HEK293 (cell line): ENCODE data around the gene SACS.

ENCODE experiments used
- CTCF ChIA-PET: fragments of 350-600 bp; formaldehyde crosslinking; extraction: SDS; loops from one replicate; lab custom pipeline; 2021; ENCODE audit warnings: antibody characterized with exemption; lab: Yijun Ruan, JAX
- POLR2A ChIA-PET: fragments of 300-600 bp; formaldehyde crosslinking; extraction: SDS; loops from one replicate; lab custom pipeline; 2020; ENCODE audit warnings: antibody characterized with exemption, inconsistent platforms; lab: Yijun Ruan, JAX
- H3K27ac ChIP-seq: fragments of 200-500 bp; sonication (Bioruptor generic); 2 replicates; pipeline ENCODE4 v1.5.1; 2014; ENCODE audit warnings: low read depth, low read length, control low read depth, inconsistent platforms; ENCODE audit errors: extremely low read depth
- H3K36me3 ChIP-seq, 2 experiments: fragments of 200-500 bp in 1 of 2; sonication (Bioruptor generic) in 1 of 2; 1 replicate in 1 of 2; 2 replicates in 1 of 2; pipeline ENCODE4 v1.5.1; 2014 to 2017; ENCODE audit warnings: inconsistent platforms in 2 of 2, low read length in 2 of 2; ENCODE audit not compliant: control insufficient read depth in 2 of 2, insufficient read depth in 1 of 2
- H3K4me1 ChIP-seq: fragments of 200-500 bp; sonication (Bioruptor generic); 2 replicates; pipeline ENCODE4 v1.5.1; 2014; ENCODE audit warnings: mild to moderate bottlenecking, low read length, inconsistent platforms; ENCODE audit not compliant: control insufficient read depth, insufficient read depth
- H3K4me3 ChIP-seq: 2 replicates; pipeline ENCODE4 v1.5.1; 2011; ENCODE audit warnings: low read depth, mild to moderate bottlenecking, control low read depth, low read length, moderate library complexity
- H3K9me3 ChIP-seq: fragments of 200-500 bp; sonication (Bioruptor generic); 2 replicates; pipeline ENCODE4 v1.5.1; 2014; ENCODE audit warnings: low read depth, low read length, inconsistent platforms; ENCODE audit not compliant: control insufficient read depth, insufficient read depth
- EGR2 ChIP-seq: fragments of 450-650 bp; formaldehyde crosslinking; IDR thresholded peaks from 2 replicates; pipeline ENCODE4 v1.5.1; 2016; ENCODE audit warnings: low read depth, missing biosample characterization, missing genetic modification characterization
- FEZF1 ChIP-seq: fragments of 450-650 bp; formaldehyde crosslinking; IDR thresholded peaks from 2 replicates; pipeline ENCODE4 v1.5.1; 2016; ENCODE audit warnings: missing biosample characterization, missing genetic modification characterization
- REPIN1 ChIP-seq: fragments of 450-650 bp; formaldehyde crosslinking; IDR thresholded peaks from 2 replicates; pipeline ENCODE4 v1.5.1; 2017; ENCODE audit warnings: missing biosample characterization, missing genetic modification characterization, low read depth
- REST ChIP-seq: fragments of 450-650 bp; formaldehyde crosslinking; IDR thresholded peaks from 2 replicates; pipeline ENCODE4 v1.5.1; 2016; ENCODE audit warnings: missing biosample characterization, missing genetic modification characterization
- ZBTB1 ChIP-seq: fragments of 450-650 bp; formaldehyde crosslinking; IDR thresholded peaks from 2 replicates; pipeline ENCODE4 v1.5.1; 2016; ENCODE audit warnings: missing biosample characterization, missing genetic modification characterization
- ZBTB21 ChIP-seq: fragments of 450-650 bp; formaldehyde crosslinking; IDR thresholded peaks from 2 replicates; pipeline ENCODE4 v1.5.1; 2017; ENCODE audit warnings: missing biosample characterization, missing genetic modification characterization
- ZFP3 ChIP-seq: fragments of 450-650 bp; formaldehyde crosslinking; IDR thresholded peaks from 2 replicates; pipeline ENCODE4 v1.5.1; 2016; ENCODE audit warnings: low read depth, missing biosample characterization, missing genetic modification characterization
- ZFP69B ChIP-seq: fragments of 450-650 bp; formaldehyde crosslinking; IDR thresholded peaks from 2 replicates; pipeline ENCODE4 v1.5.1; 2016; ENCODE audit warnings: missing biosample characterization, missing genetic modification characterization
- ZNF133 ChIP-seq: fragments of 450-650 bp; formaldehyde crosslinking; IDR thresholded peaks from 2 replicates; pipeline ENCODE4 v1.5.1; 2016; ENCODE audit warnings: missing biosample characterization, missing genetic modification characterization
- ZNF174 ChIP-seq: fragments of 450-650 bp; formaldehyde crosslinking; IDR thresholded peaks from 2 replicates; pipeline ENCODE4 v1.5.0; 2017; ENCODE audit warnings: missing biosample characterization, mild to moderate bottlenecking, missing genetic modification characterization
- ZNF26 ChIP-seq: fragments of 450-650 bp; formaldehyde crosslinking; IDR thresholded peaks from 2 replicates; pipeline ENCODE4 v1.5.1; 2016; ENCODE audit warnings: missing biosample characterization, missing genetic modification characterization
- ZNF311 ChIP-seq: fragments of 450-650 bp; formaldehyde crosslinking; IDR thresholded peaks from 2 replicates; pipeline ENCODE4 v1.5.1; 2017; ENCODE audit warnings: missing biosample characterization, missing genetic modification characterization, borderline replicate concordance
- ZNF48 ChIP-seq: fragments of 450-650 bp; formaldehyde crosslinking; IDR thresholded peaks from 2 replicates; pipeline ENCODE4 v1.5.1; 2016; ENCODE audit warnings: missing biosample characterization, missing genetic modification characterization
- ZNF530 ChIP-seq: fragments of 450-650 bp; formaldehyde crosslinking; IDR thresholded peaks from 2 replicates; pipeline ENCODE4 v1.5.1; 2016; ENCODE audit warnings: low read depth, missing biosample characterization, missing genetic modification characterization
- ZNF76 ChIP-seq: fragments of 450-650 bp; formaldehyde crosslinking; IDR thresholded peaks from 2 replicates; pipeline ENCODE4; 2016; ENCODE audit warnings: low read depth, missing biosample characterization, missing genetic modification characterization, borderline replicate concordance
- ZNF830 ChIP-seq: fragments of 450-650 bp; IDR thresholded peaks from 2 replicates; pipeline ENCODE4 v1.5.0; 2018; ENCODE audit warnings: missing biosample characterization, missing genetic modification characterization, low read depth, mild to moderate bottlenecking, moderate library complexity
- TF ChIP-seq, protein P1 (sequence below): fragments of 450-650 bp; formaldehyde crosslinking; conservative IDR thresholded peaks from 2 replicates; pipeline ENCODE4 v1.5.1; 2016; ENCODE audit warnings: low read depth, missing biosample characterization, missing genetic modification characterization
- TF ChIP-seq, protein P2 (sequence below): fragments of 450-650 bp; formaldehyde crosslinking; IDR thresholded peaks from 2 replicates; pipeline ENCODE4 v1.5.1; 2016; ENCODE audit warnings: missing biosample characterization, missing genetic modification characterization
- TF ChIP-seq, protein P3 (sequence below): fragments of 450-650 bp; formaldehyde crosslinking; IDR thresholded peaks from 2 replicates; pipeline ENCODE4 v1.5.1; 2016; ENCODE audit warnings: missing biosample characterization, missing genetic modification characterization, borderline replicate concordance
- TF ChIP-seq, protein P4 (sequence below): fragments of 450-650 bp; formaldehyde crosslinking; IDR thresholded peaks from 2 replicates; pipeline ENCODE4; 2016; ENCODE audit warnings: missing biosample characterization, missing genetic modification characterization

The SACS gene

DNA sequence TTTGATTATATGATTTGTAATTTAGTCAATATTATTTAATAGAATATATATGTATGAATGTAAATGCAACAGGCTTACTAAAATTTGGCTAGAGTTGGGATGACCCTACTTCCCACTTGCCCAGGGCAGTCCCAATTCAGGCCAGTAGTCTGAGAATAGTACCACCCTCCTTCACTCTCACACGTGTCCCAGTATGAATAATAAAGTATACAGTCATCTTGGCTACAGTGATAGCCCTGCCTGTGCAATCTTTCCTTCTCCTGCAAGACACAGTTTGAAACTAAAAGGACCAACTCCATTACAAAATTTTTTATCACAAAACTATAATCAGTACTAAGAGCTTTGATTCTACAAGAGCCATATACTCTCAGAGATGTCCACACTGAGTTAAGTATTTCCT is 76.2 kb downstream of the SACS start (continued):
- TF ChIP-seq, protein P1, sequence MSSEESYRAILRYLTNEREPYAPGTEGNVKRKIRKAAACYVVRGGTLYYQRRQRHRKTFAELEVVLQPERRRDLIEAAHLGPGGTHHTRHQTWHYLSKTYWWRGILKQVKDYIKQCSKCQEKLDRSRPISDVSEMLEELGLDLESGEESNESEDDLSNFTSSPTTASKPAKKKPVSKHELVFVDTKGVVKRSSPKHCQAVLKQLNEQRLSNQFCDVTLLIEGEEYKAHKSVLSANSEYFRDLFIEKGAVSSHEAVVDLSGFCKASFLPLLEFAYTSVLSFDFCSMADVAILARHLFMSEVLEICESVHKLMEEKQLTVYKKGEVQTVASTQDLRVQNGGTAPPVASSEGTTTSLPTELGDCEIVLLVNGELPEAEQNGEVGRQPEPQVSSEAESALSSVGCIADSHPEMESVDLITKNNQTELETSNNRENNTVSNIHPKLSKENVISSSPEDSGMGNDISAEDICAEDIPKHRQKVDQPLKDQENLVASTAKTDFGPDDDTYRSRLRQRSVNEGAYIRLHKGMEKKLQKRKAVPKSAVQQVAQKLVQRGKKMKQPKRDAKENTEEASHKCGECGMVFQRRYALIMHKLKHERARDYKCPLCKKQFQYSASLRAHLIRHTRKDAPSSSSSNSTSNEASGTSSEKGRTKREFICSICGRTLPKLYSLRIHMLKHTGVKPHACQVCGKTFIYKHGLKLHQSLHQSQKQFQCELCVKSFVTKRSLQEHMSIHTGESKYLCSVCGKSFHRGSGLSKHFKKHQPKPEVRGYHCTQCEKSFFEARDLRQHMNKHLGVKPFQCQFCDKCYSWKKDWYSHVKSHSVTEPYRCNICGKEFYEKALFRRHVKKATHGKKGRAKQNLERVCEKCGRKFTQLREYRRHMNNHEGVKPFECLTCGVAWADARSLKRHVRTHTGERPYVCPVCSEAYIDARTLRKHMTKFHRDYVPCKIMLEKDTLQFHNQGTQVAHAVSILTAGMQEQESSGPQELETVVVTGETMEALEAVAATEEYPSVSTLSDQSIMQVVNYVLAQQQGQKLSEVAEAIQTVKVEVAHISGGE, result no peak
- TF ChIP-seq ZNF26 (tag by site-specific recombination) (no peak), ZNF530 (tag by site-specific recombination) (no peak), ZNF311 (tag by site-specific recombination) (no peak), REPIN1 (tag by site-specific recombination) (no peak), ZNF174 (no peak)
- TF ChIP-seq, protein P2, sequence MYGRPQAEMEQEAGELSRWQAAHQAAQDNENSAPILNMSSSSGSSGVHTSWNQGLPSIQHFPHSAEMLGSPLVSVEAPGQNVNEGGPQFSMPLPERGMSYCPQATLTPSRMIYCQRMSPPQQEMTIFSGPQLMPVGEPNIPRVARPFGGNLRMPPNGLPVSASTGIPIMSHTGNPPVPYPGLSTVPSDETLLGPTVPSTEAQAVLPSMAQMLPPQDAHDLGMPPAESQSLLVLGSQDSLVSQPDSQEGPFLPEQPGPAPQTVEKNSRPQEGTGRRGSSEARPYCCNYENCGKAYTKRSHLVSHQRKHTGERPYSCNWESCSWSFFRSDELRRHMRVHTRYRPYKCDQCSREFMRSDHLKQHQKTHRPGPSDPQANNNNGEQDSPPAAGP (tag by site-specific recombination), result no peak

GRCh38 chr13:23356368-23356767 is 77.1 kb downstream of the SACS start:
- ChIA-PET POLR2A (no interaction called here), CTCF (no interaction called here)
- Histone ChIP-seq H3K4me1 (no peaks in the 10 kb centered on the region), H3K9me3 (no peaks in the 10 kb centered on the region), H3K27ac (no peak overlapping the region), H3K36me3 (peaks cover 6 to 78% of the 10 kb centered on the region in 2 experiments), H3K4me3 (no peak overlapping the region)
- TF ChIP-seq ZBTB1 (tag by site-specific recombination), result no peak
- TF ChIP-seq ZFP3 (tag by site-specific recombination), result no peak
- TF ChIP-seq, protein P3, sequence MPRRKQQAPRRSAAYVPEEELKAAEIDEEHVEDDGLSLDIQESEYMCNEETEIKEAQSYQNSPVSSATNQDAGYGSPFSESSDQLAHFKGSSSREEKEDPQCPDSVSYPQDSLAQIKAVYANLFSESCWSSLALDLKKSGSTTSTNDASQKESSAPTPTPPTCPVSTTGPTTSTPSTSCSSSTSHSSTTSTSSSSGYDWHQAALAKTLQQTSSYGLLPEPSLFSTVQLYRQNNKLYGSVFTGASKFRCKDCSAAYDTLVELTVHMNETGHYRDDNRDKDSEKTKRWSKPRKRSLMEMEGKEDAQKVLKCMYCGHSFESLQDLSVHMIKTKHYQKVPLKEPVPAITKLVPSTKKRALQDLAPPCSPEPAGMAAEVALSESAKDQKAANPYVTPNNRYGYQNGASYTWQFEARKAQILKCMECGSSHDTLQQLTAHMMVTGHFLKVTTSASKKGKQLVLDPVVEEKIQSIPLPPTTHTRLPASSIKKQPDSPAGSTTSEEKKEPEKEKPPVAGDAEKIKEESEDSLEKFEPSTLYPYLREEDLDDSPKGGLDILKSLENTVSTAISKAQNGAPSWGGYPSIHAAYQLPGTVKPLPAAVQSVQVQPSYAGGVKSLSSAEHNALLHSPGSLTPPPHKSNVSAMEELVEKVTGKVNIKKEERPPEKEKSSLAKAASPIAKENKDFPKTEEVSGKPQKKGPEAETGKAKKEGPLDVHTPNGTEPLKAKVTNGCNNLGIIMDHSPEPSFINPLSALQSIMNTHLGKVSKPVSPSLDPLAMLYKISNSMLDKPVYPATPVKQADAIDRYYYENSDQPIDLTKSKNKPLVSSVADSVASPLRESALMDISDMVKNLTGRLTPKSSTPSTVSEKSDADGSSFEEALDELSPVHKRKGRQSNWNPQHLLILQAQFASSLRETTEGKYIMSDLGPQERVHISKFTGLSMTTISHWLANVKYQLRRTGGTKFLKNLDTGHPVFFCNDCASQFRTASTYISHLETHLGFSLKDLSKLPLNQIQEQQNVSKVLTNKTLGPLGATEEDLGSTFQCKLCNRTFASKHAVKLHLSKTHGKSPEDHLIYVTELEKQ (tag by site-specific recombination), result no peak
- no peak for TF ChIP-seq ZBTB21

- H3K9me3 ChIP-seq, result no peaks in the 10 kb centered on the region
- H3K4me3 ChIP-seq, result no peak overlapping the region
- ChIA-PET CTCF (no interaction called here), POLR2A (no interaction called here)
- H3K27ac ChIP-seq, result no peak overlapping the region
- H3K36me3 ChIP-seq, result peaks cover 6 to 79% of the 10 kb centered on the region in 2 experiments
- H3K4me1 ChIP-seq, result no peaks in the 10 kb centered on the region
- TF ChIP-seq FEZF1 (tag by site-specific recombination) (no peak), ZNF133 (tag by site-specific recombination) (no peak), REST (no peak), ZNF830 (no peak), ZNF48 (tag by site-specific recombination) (no peak), ZNF76 (tag by site-specific recombination) (no peak), EGR2 (no peak), ZFP69B (no peak)
- TF ChIP-seq, protein P4, sequence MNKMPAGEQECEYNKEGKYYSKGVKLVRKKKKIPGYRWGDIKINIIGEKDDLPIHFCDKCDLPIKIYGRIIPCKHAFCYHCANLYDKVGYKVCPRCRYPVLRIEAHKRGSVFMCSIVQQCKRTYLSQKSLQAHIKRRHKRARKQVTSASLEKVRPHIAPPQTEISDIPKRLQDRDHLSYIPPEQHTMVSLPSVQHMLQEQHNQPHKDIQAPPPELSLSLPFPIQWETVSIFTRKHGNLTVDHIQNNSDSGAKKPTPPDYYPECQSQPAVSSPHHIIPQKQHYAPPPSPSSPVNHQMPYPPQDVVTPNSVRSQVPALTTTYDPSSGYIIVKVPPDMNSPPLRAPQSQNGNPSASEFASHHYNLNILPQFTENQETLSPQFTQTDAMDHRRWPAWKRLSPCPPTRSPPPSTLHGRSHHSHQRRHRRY (tag by site-specific recombination), result no peak
Observed at GRCh38 chr13:23354520-23354919, 79.0 kb downstream of the SACS start.
